Gastroesophageal sphincter (tissue), 4 donors: Measurements from ENCODE around the gene PMPCB. TPM values are rescaled to one million over a fixed set of nuclear protein-coding genes. Genes with fewer than 3 reads are reported as not detected.

Experiments
- ATAC-seq: fragments of 150-250 bp; one replicate; pipeline ENCODE4 v1.9.1; 2016; ENCODE audit warnings: mild to moderate bottlenecking, moderate library complexity
- H3K27ac ChIP-seq, 4 donors: fragments of 200-600 bp; sonication (generic) in 3 of 4; 1 replicate in 3 of 4; 2 replicates in 1 of 4; pipeline ENCODE4 v1.5.1; 2016 to 2019
- H3K27me3 ChIP-seq: fragments of 200-600 bp; sonication (generic); one replicate; pipeline ENCODE4 v1.5.1; 2019
- H3K36me3 ChIP-seq, 2 donors: fragments of 200-600 bp; sonication (generic); one replicate each; pipeline ENCODE4 v1.5.1; 2019; ENCODE audit warnings: control low read depth in 1 of 2
- H3K4me1 ChIP-seq, 3 donors: fragments of 200-600 bp; sonication (generic); 1 replicate in 2 of 3; 2 replicates in 1 of 3; pipeline ENCODE4 v1.5.1; 2016 to 2019; ENCODE audit warnings: control low read depth in 2 of 3
- H3K4me3 ChIP-seq, 2 donors: fragments of 200-600 bp; sonication (generic); one replicate each; pipeline ENCODE4 v1.5.1; 2019; ENCODE audit warnings: mild to moderate bottlenecking in 1 of 2, moderate library complexity in 1 of 2
- H3K9me3 ChIP-seq, 3 donors: fragments of 200-600 bp; sonication (generic); one replicate each; pipeline ENCODE4 v1.5.1; 2017 to 2019; ENCODE audit warnings: control low read depth in 2 of 3
- CTCF ChIP-seq, 4 experiments: fragments of 200-600 bp in 2 of 4; fragments of 450-650 bp in 2 of 4; sonication (generic) in 1 of 4; IDR thresholded peaks; one replicate each; pipeline ENCODE4 v1.5.1; 2017 to 2019; ENCODE audit warnings: antibody characterized with exemption in 4 of 4, mild to moderate bottlenecking in 2 of 4, moderate library complexity in 2 of 4
- EP300 ChIP-seq: sonication (generic); formaldehyde crosslinking; IDR thresholded peaks from one replicate; pipeline ENCODE4 v1.6.1; 2017; ENCODE audit warnings: antibody characterized with exemption, mild to moderate bottlenecking
- POLR2A ChIP-seq, 2 donors: fragments of 450-650 bp; IDR thresholded peaks; one replicate each; pipeline ENCODE4 v1.6.1; 2017; ENCODE audit warnings: antibody characterized with exemption in 2 of 2, mild to moderate bottlenecking in 2 of 2, moderate library complexity in 1 of 2
- POLR2AphosphoS5 ChIP-seq: sonication (generic); formaldehyde crosslinking; IDR thresholded peaks from one replicate; pipeline ENCODE4 v1.6.1; 2017; ENCODE audit warnings: antibody characterized with exemption
- WGBS, 2 donors: methylation state at CpG; one replicate each; pipeline ENCODE4 v1.1.5; 2018; ENCODE audit warnings: low coverage in 1 of 2; 5-methylcytosine and 5-hydroxymethylcytosine counted together
- total RNA-seq, 4 donors: library from RNA; depleted of rRNA; stranded (reverse); fragments of >200 nt; gene quantifications; one replicate each; pipeline ENCODE4 v1.1.0, GENCODE V29; 2016

Gene PMPCB
- total RNA-seq, 4 donors from 2014 or later, result 37.3 to 70.9 (median 57.4) TPM

- no peak overlapping the region for H3K27ac ChIP-seq
- H3K27me3 ChIP-seq, result no peaks in the 10 kb centered on the region
- TF ChIP-seq CTCF (IDR thresholded peaks at IDR 0.05), result no peak
- no peak for TF ChIP-seq EP300
- no peak for TF ChIP-seq POLR2AphosphoS5
- no peak for TF ChIP-seq POLR2A (IDR thresholded peaks at IDR 0.05)
- no peak for ATAC-seq
- peaks cover 4 to 39% (median 12%) of the 10 kb centered on the region in 3 donors for H3K4me1 ChIP-seq
- H3K4me3 ChIP-seq, result peak overlapping the region; percentile 70 to 80
- H3K9me3 ChIP-seq, result no peaks in the 10 kb centered on the region
- H3K36me3 ChIP-seq, result peaks cover 0 to 38% of the 10 kb centered on the region in 2 donors
Measured at GRCh38 chr7:103343332-103343731, 46.1 kb downstream of the PMPCB start.

GRCh38 chr7:103343758-103344452 lies 46.7 kb downstream of the PMPCB start:
- Histone ChIP-seq H3K36me3 (peaks cover 0 to 32% of the 10 kb centered on the region in 2 donors), H3K27me3 (no peaks in the 10 kb centered on the region), H3K27ac (peak overlapping the region; percentile 65 to 90 (median 86)), H3K4me3 (peak overlapping the region; percentile 70 to 80), H3K4me1 (peaks cover 4 to 44% (median 17%) of the 10 kb centered on the region in 3 donors), H3K9me3 (no peaks in the 10 kb centered on the region)
- ATAC-seq, result peak; percentile 4
- TF ChIP-seq CTCF (IDR thresholded peaks at IDR 0.05) (no peak), POLR2AphosphoS5 (no peak), EP300 (no peak), POLR2A (IDR thresholded peaks at IDR 0.05) (no peak)
- 2 to 3% methylated on average over 3 to 21 of the region's 26 CpGs for WGBS, 2 donors

- TF ChIP-seq POLR2AphosphoS5 (peak; percentile 86), POLR2A (IDR thresholded peaks at IDR 0.05) (peak; percentile 25 to 41), CTCF (IDR thresholded peaks at IDR 0.05) (no peak), EP300 (no peak)
- H3K9me3 ChIP-seq, result no peaks in the 10 kb centered on the region
- no peaks in the 10 kb centered on the region for H3K27me3 ChIP-seq
- H3K36me3 ChIP-seq, result peaks cover 0 to 25% of the 10 kb centered on the region in 2 donors
- peak within 1 kb of the TSS; percentile 65 to 90 (median 86) for H3K27ac ChIP-seq
- H3K4me3 ChIP-seq, result peak within 1 kb of the TSS; percentile 70 to 80
- peaks cover 6 to 51% (median 23%) of the 10 kb centered on the region in 3 donors for H3K4me1 ChIP-seq
- WGBS, 2 donors, result 24 to 27% methylated on average over 10 to 12 of the region's 43 CpGs
- ATAC-seq, result peak; percentile 91
Measured at GRCh38 chr7:103344453-103345149, 47.4 kb downstream of the PMPCB start, which contains the start of gene DNAJC2. DNAJC2 (minus strand) TSS chr7:103344767; CDS start chr7:103344622, 145 bp downstream.

GRCh38 chr7:103346396-103346795 lies 49.2 kb downstream of the PMPCB start:
- peaks cover 8 to 69% (median 23%) of the 10 kb centered on the region in 3 donors for H3K4me1 ChIP-seq
- 79 to 89% methylated on average over 5 of the region's 5 CpGs for WGBS, 2 donors
- no peaks in the 10 kb centered on the region for H3K27me3 ChIP-seq
- no peaks in the 10 kb centered on the region for H3K9me3 ChIP-seq
- no peak for ATAC-seq
- no peak for TF ChIP-seq POLR2AphosphoS5
- peaks cover 0 to 7% of the 10 kb centered on the region in 2 donors for H3K36me3 ChIP-seq
- H3K4me3 ChIP-seq, result no peak overlapping the region
- no peak overlapping the region for H3K27ac ChIP-seq

- WGBS, 2 donors, result 0 to 1% methylated on average over 6 to 21 of the region's 25 CpGs
- H3K36me3 ChIP-seq, result peaks cover 0 to 4% of the 10 kb centered on the region in 2 donors
- H3K4me3 ChIP-seq, result peak within 1 kb of the TSS; percentile 77 to 100
- H3K27me3 ChIP-seq, result no peaks in the 10 kb centered on the region
- ATAC-seq, result peak; percentile 87
- no peaks in the 10 kb centered on the region for H3K9me3 ChIP-seq
- no peak for TF ChIP-seq CTCF (IDR thresholded peaks at IDR 0.05)
- TF ChIP-seq POLR2AphosphoS5, result peak; percentile 67
- TF ChIP-seq EP300, result no peak
- no peak for TF ChIP-seq POLR2A (IDR thresholded peaks at IDR 0.05)
- peaks cover 9 to 69% (median 23%) of the 10 kb centered on the region in 3 donors for H3K4me1 ChIP-seq
- peak within 1 kb of the TSS; percentile 90 to 100 (median 94) for H3K27ac ChIP-seq
Measured at GRCh38 chr7:103347507-103348267, 50.5 kb downstream of the PMPCB start, which contains the start of gene PSMC2. PSMC2 (plus strand) TSS chr7:103347643; CDS start chr7:103347712, 69 bp downstream.
